ENCODE measurements around the gene TGFB1.
"Not testable (repeated sequence)": the region's sequence is repeated elsewhere in the genome, so short reads cannot be mapped to it uniquely, and the experiment has no call there.

TGFB1 gene

GRCh38 chr19:41296433-41296871, 57.3 kb downstream of the TGFB1 start:
- Histone ChIP-seq H3K79me2 (ENCODE audit: control insufficient read depth, low read length) (peaks cover 21% of the 10 kb centered on the region), H3K9me2 (replicated peaks; ENCODE audit: control insufficient read depth, low read length) (no peaks in the 10 kb centered on the region), H3K36me3 (ENCODE audit: control insufficient read depth, low read length) (peaks cover 100% of the 10 kb centered on the region), H3K27me3 (ENCODE audit: control insufficient read depth, low read length) (no peaks in the 10 kb centered on the region), H3K4me1 (ENCODE audit: control insufficient read depth, low read length) (peaks cover 72% of the 10 kb centered on the region), H3K4me3 (ENCODE audit: low read length) (0 out of 2 replicates have a peak overlapping the region, but pooled peaks have one; percentile 7), H3K4me2 (ENCODE audit: low read length) (peak overlapping the region; percentile 42), H4K20me1 (ENCODE audit: control insufficient read depth, insufficient read depth, low read depth, low read length) (no peaks in the 10 kb centered on the region), H3F3A (ENCODE audit: control insufficient read depth, insufficient read depth) (peaks cover 9% of the 10 kb centered on the region), H3K9me3 (ENCODE audit: control insufficient read depth, insufficient read depth, low read length) (no peaks in the 10 kb centered on the region), H3K27ac (ENCODE audit: low read depth, low read length) (peak overlapping the region; percentile 52)
- TF ChIP-seq CTCF (IDR thresholded peaks at IDR 0.05; ENCODE audit: low read depth, low read length, poor library complexity, severe bottlenecking) (no peak), EZH2phosphoT487 (IDR thresholded peaks at IDR 0.05; ENCODE audit: borderline replicate concordance, low read length) (no peak)

DNA sequence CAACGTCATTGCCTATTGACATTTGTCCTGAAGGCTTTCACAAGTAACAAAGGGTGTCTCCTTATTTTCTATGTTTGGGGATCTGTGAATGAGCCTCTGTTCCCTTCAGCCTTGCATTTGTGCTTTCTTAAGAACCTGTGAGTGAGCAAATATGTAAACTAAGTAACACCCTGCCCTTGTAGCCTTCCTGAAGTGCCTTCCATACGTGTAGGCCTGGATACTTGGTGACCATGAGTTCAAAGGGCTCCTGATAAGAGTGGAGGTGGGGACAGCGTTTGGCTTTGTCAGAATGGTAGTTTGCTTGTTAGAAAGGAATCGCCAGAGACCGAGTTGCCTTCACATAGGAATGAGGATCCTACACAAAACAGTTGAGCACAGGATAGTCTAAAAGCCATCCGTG, 58.2 kb downstream of the TGFB1 start:
- Histone ChIP-seq H3K4me3 (ENCODE audit: low read length) (no peak overlapping the region), H3K36me3 (ENCODE audit: control insufficient read depth, low read length) (peaks cover 100% of the 10 kb centered on the region), H4K20me1 (ENCODE audit: control insufficient read depth, insufficient read depth, low read depth, low read length) (no peaks in the 10 kb centered on the region), H3F3A (ENCODE audit: control insufficient read depth, insufficient read depth) (peaks cover 6% of the 10 kb centered on the region), H3K27me3 (ENCODE audit: control insufficient read depth, low read length) (no peaks in the 10 kb centered on the region), H3K79me2 (ENCODE audit: control insufficient read depth, low read length) (peaks cover 25% of the 10 kb centered on the region), H3K9me2 (replicated peaks; ENCODE audit: control insufficient read depth, low read length) (no peaks in the 10 kb centered on the region), H3K9me3 (ENCODE audit: control insufficient read depth, insufficient read depth, low read length) (no peaks in the 10 kb centered on the region), H3K4me2 (ENCODE audit: low read length) (no peak overlapping the region), H3K27ac (ENCODE audit: low read depth, low read length) (no peak overlapping the region), H3K4me1 (ENCODE audit: control insufficient read depth, low read length) (peaks cover 65% of the 10 kb centered on the region)
- no peak for TF ChIP-seq EZH2phosphoT487 (IDR thresholded peaks at IDR 0.05; ENCODE audit: borderline replicate concordance, low read length)

GRCh38 chr19:41294393-41294792, 59.3 kb downstream of the TGFB1 start:
- Histone ChIP-seq H3K9me2 (replicated peaks; ENCODE audit: control insufficient read depth, low read length) (no peaks in the 10 kb centered on the region), H3K9me3 (ENCODE audit: control insufficient read depth, insufficient read depth, low read length) (no peaks in the 10 kb centered on the region), H3K4me1 (ENCODE audit: control insufficient read depth, low read length) (peaks cover 54% of the 10 kb centered on the region), H4K20me1 (ENCODE audit: control insufficient read depth, insufficient read depth, low read depth, low read length) (no peaks in the 10 kb centered on the region), H3K79me2 (ENCODE audit: control insufficient read depth, low read length) (peaks cover 25% of the 10 kb centered on the region), H3K27ac (ENCODE audit: low read depth, low read length) (no peak overlapping the region), H3K4me3 (ENCODE audit: low read length) (no peak overlapping the region), H3K4me2 (ENCODE audit: low read length) (no peak overlapping the region), H3F3A (ENCODE audit: control insufficient read depth, insufficient read depth) (no peaks in the 10 kb centered on the region; the same call in 1 of the 2 replicates), H3K36me3 (ENCODE audit: control insufficient read depth, low read length) (peaks cover 100% of the 10 kb centered on the region), H3K27me3 (ENCODE audit: control insufficient read depth, low read length) (no peaks in the 10 kb centered on the region)
- TF ChIP-seq CTCF (IDR thresholded peaks at IDR 0.05; ENCODE audit: low read depth, low read length, poor library complexity, severe bottlenecking) (no peak), EZH2phosphoT487 (IDR thresholded peaks at IDR 0.05; ENCODE audit: borderline replicate concordance, low read length) (no peak)

- peaks cover 89% of the 10 kb centered on the region for H3K36me3 ChIP-seq (ENCODE audit: control insufficient read depth, low read length)
- not testable (repeated sequence) for H3F3A ChIP-seq (ENCODE audit: control insufficient read depth, insufficient read depth); H3K27me3 ChIP-seq (ENCODE audit: control insufficient read depth, low read length); H3K4me1 ChIP-seq (ENCODE audit: control insufficient read depth, low read length); H3K9me2 ChIP-seq (replicated peaks; ENCODE audit: control insufficient read depth, low read length); H3K4me3 ChIP-seq (ENCODE audit: low read length); H3K9me3 ChIP-seq (ENCODE audit: control insufficient read depth, insufficient read depth, low read length); H3K27ac ChIP-seq (ENCODE audit: low read depth, low read length); H3K4me2 ChIP-seq (ENCODE audit: low read length); H4K20me1 ChIP-seq (ENCODE audit: control insufficient read depth, insufficient read depth, low read depth, low read length)
- peaks cover 24% of the 10 kb centered on the region for H3K79me2 ChIP-seq (ENCODE audit: control insufficient read depth, low read length)
These were observed 63.9 kb downstream of the TGFB1 start for GRCh38 chr19:41289814-41290213.

All from DOHH2 (cell line).